Measurements from ENCODE around the gene AGBL2. TPM values are rescaled to one million over a fixed set of nuclear protein-coding genes. Genes with fewer than 3 reads are reported as not detected.
"Not testable (repeated sequence)": the region's sequence is repeated elsewhere in the genome, so short reads cannot be mapped to it uniquely, and the experiment has no call there.

The AGBL2 gene
- total RNA-seq, 1 experiment from 2014 or later, result 1.5 TPM

- no peak for DNase-seq (ENCODE audit: low read depth, low spot score)
- in situ Hi-C loops (cut with HindIII; ENCODE audit: low pct_unique_long_range_greater_than_20kb, low sequenced_read_pairs), result no loop called here
These were observed 3.4 kb downstream of the AGBL2 start for GRCh38 chr11:47711816-47712215.

GRCh38 chr11:47711225-47711624 is 3.9 kb downstream of the AGBL2 start:
- in situ Hi-C loops (cut with HindIII; ENCODE audit: low pct_unique_long_range_greater_than_20kb, low sequenced_read_pairs), result no loop called here
- no peak for DNase-seq (ENCODE audit: low read depth, low spot score)

- in situ Hi-C loops (cut with HindIII; ENCODE audit: low pct_unique_long_range_greater_than_20kb, low sequenced_read_pairs); DNase-seq (ENCODE audit: low read depth, low spot score): not testable (repeated sequence)
These were observed 7.8 kb downstream of the AGBL2 start for GRCh38 chr11:47707275-47707786.

GRCh38 chr11:47705721-47706120 is 9.4 kb downstream of the AGBL2 start:
- DNase-seq (ENCODE audit: low read depth, low spot score), result no peak
- in situ Hi-C loops (cut with HindIII; ENCODE audit: low pct_unique_long_range_greater_than_20kb, low sequenced_read_pairs), result no loop called here

GRCh38 chr11:47691979-47692378 is 23.2 kb downstream of the AGBL2 start:
- in situ Hi-C loops (cut with HindIII; ENCODE audit: low pct_unique_long_range_greater_than_20kb, low sequenced_read_pairs), result no loop called here
- DNase-seq (ENCODE audit: low read depth, low spot score), result no peak

GRCh38 chr11:47689480-47689879 is 25.7 kb downstream of the AGBL2 start:
- no peak for DNase-seq (ENCODE audit: low read depth, low spot score)
- in situ Hi-C loops (cut with HindIII; ENCODE audit: low pct_unique_long_range_greater_than_20kb, low sequenced_read_pairs), result no loop called here

- in situ Hi-C loops (cut with HindIII; ENCODE audit: low pct_unique_long_range_greater_than_20kb, low sequenced_read_pairs), result no loop called here
- DNase-seq (ENCODE audit: low read depth, low spot score), result no peak
These were observed 26.2 kb downstream of the AGBL2 start for GRCh38 chr11:47688991-47689390.

GRCh38 chr11:47688111-47688510 is 27.1 kb downstream of the AGBL2 start:
- no peak for DNase-seq (ENCODE audit: low read depth, low spot score)
- in situ Hi-C loops (cut with HindIII; ENCODE audit: low pct_unique_long_range_greater_than_20kb, low sequenced_read_pairs), result no loop called here

GRCh38 chr11:47686704-47687103 is 28.5 kb downstream of the AGBL2 start:
- DNase-seq (ENCODE audit: low read depth, low spot score), result not testable (repeated sequence)

GRCh38 chr11:47686151-47686550 is 29.0 kb downstream of the AGBL2 start:
- no peak for DNase-seq (ENCODE audit: low read depth, low spot score)
- in situ Hi-C loops (cut with HindIII; ENCODE audit: low pct_unique_long_range_greater_than_20kb, low sequenced_read_pairs), result no loop called here

More at GRCh38 chr11:47686704-47687103, 28.5 kb downstream of the AGBL2 start:
- in situ Hi-C loops (cut with HindIII; ENCODE audit: low pct_unique_long_range_greater_than_20kb, low sequenced_read_pairs), result not testable (repeated sequence)

GRCh38 chr11:47675851-47676250 is 39.3 kb downstream of the AGBL2 start:
- no peak for DNase-seq (ENCODE audit: low read depth, low spot score)
- in situ Hi-C loops (cut with HindIII; ENCODE audit: low pct_unique_long_range_greater_than_20kb, low sequenced_read_pairs), result no loop called here

GRCh38 chr11:47672283-47672730 is 42.9 kb downstream of the AGBL2 start:
- DNase-seq (ENCODE audit: low read depth, low spot score), result no peak
- in situ Hi-C loops (cut with HindIII; ENCODE audit: low pct_unique_long_range_greater_than_20kb, low sequenced_read_pairs), result no loop called here

GRCh38 chr11:47669856-47670255 is 45.3 kb downstream of the AGBL2 start:
- DNase-seq (ENCODE audit: low read depth, low spot score), result no peak
- in situ Hi-C loops (cut with HindIII; ENCODE audit: low pct_unique_long_range_greater_than_20kb, low sequenced_read_pairs), result no loop called here

GRCh38 chr11:47668665-47669064 is 46.5 kb downstream of the AGBL2 start:
- in situ Hi-C loops (cut with HindIII; ENCODE audit: low pct_unique_long_range_greater_than_20kb, low sequenced_read_pairs), result no loop called here
- DNase-seq (ENCODE audit: low read depth, low spot score), result no peak

- DNase-seq (ENCODE audit: low read depth, low spot score), result no peak
- in situ Hi-C loops (cut with HindIII; ENCODE audit: low pct_unique_long_range_greater_than_20kb, low sequenced_read_pairs), result no loop called here
These were observed 47.6 kb downstream of the AGBL2 start for GRCh38 chr11:47667555-47667954.

- DNase-seq (ENCODE audit: low read depth, low spot score), result no peak
- in situ Hi-C loops (cut with HindIII; ENCODE audit: low pct_unique_long_range_greater_than_20kb, low sequenced_read_pairs), result no loop called here
These were observed 48.0 kb downstream of the AGBL2 start for GRCh38 chr11:47667135-47667534.

GRCh38 chr11:47664936-47665335 is 50.2 kb downstream of the AGBL2 start:
- DNase-seq (ENCODE audit: low read depth, low spot score); in situ Hi-C loops (cut with HindIII; ENCODE audit: low pct_unique_long_range_greater_than_20kb, low sequenced_read_pairs): not testable (repeated sequence)

GRCh38 chr11:47661245-47661644 is 53.9 kb downstream of the AGBL2 start:
- no peak for DNase-seq (ENCODE audit: low read depth, low spot score)
- in situ Hi-C loops (cut with HindIII; ENCODE audit: low pct_unique_long_range_greater_than_20kb, low sequenced_read_pairs), result no loop called here

GRCh38 chr11:47659276-47659675 is 55.9 kb downstream of the AGBL2 start:
- in situ Hi-C loops (cut with HindIII; ENCODE audit: low pct_unique_long_range_greater_than_20kb, low sequenced_read_pairs), result no loop called here
- no peak for DNase-seq (ENCODE audit: low read depth, low spot score)

Data from SK-MEL-5 (cell line).